HFF-Myc (cell line): Measurements from ENCODE around the gene TULP4.

Experiments
- DNase-seq: peaks from one replicate; pipeline ENCODE4 v3.0.0-alpha.2; 2011; ENCODE audit warnings: low read depth; ENCODE audit errors: extremely low read depth
- H3K4me3 ChIP-seq: replicated peaks from 2 replicates; pipeline ENCODE4 v1.5.1; 2011; ENCODE audit warnings: low read depth, mild to moderate bottlenecking, control low read depth, low read length
- TF ChIP-seq, protein P1 (sequence below): IDR thresholded peaks from 2 replicates; pipeline ENCODE4 v1.5.1; 2012; ENCODE audit warnings: mild to moderate bottlenecking, low read depth, low read length, control low read depth; ENCODE audit errors: missing control alignments

The TULP4 gene

DNA sequence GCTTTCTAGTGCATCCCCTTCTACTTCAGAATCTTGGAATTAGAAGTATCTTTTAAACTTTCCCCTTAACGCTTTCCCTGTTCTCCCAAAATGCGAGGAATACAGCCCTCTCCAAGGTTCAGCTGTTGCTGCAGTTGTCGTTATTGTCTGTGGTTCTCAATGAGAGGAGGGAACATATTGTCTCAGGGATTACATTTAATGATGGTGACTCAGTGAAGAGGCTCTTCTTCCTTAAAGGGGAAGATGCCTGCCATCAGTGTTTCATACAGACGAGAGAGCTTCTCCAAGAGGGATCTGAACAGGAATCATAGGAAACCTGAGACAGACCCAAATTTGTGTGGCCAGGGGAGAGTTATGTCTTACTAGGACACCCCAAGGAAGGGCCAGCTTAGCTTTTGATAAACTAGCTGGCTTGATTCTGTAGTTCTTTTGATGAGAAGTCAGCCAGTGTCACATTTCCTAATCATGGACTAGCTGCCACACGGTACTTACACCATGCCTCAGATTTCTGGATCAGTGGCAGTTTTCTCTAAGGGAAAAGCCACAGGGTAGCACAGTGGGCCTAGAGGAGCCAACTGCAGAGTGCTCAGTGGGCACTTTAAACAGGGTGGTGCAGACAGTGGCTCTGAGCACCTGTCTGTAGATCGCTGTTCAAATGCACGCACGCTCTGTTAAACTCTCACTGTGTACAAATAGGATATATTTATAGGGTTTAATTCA is 187.9 kb downstream of the TULP4 start:
- no peak for DNase-seq
- H3K4me3 ChIP-seq: no peak overlapping the region
- TF ChIP-seq, protein P1, sequence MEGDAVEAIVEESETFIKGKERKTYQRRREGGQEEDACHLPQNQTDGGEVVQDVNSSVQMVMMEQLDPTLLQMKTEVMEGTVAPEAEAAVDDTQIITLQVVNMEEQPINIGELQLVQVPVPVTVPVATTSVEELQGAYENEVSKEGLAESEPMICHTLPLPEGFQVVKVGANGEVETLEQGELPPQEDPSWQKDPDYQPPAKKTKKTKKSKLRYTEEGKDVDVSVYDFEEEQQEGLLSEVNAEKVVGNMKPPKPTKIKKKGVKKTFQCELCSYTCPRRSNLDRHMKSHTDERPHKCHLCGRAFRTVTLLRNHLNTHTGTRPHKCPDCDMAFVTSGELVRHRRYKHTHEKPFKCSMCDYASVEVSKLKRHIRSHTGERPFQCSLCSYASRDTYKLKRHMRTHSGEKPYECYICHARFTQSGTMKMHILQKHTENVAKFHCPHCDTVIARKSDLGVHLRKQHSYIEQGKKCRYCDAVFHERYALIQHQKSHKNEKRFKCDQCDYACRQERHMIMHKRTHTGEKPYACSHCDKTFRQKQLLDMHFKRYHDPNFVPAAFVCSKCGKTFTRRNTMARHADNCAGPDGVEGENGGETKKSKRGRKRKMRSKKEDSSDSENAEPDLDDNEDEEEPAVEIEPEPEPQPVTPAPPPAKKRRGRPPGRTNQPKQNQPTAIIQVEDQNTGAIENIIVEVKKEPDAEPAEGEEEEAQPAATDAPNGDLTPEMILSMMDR: no peak

DNA sequence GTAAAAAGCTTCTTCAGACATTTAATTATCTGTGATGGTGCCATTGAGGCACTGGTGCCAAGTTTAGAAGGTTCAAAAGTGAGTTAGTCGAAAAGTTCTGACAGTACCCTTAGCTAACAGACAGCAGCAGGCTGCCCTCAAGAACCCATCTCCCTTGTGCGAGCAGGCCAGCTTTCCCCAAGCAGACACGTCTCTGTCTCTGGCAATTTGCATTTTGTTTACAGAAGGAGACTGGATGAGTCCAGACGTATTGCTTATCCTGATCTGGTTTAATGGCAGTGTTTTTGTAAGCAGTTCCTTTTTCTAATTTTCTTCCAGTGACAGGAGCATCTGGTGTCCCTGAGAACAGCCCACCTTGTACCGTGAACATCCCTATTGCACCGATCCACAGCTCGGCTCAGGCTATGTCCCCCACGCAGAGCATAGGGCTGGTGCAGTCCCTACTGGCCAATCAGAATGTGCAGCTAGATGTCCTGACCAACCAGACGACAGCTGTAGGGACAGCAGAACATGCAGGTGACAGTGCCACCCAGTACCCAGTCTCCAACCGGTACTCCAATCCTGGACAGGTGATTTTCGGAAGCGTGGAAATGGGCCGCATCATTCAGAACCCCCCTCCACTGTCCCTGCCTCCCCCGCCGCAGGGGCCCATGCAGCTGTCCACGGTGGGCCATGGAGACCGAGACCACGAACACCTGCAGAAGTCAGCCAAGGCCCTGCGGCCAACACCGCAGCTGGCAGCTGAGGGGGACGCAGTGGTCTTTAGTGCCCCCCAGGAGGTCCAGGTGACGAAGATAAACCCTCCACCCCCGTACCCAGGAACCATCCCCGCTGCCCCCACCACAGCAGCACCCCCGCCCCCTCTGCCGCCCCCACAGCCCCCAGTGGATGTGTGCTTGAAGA is 189.3 kb downstream of the TULP4 start:
- DNase-seq: no peak
- TF ChIP-seq, protein P1: no peak
- H3K4me3 ChIP-seq: no peak overlapping the region

DNA sequence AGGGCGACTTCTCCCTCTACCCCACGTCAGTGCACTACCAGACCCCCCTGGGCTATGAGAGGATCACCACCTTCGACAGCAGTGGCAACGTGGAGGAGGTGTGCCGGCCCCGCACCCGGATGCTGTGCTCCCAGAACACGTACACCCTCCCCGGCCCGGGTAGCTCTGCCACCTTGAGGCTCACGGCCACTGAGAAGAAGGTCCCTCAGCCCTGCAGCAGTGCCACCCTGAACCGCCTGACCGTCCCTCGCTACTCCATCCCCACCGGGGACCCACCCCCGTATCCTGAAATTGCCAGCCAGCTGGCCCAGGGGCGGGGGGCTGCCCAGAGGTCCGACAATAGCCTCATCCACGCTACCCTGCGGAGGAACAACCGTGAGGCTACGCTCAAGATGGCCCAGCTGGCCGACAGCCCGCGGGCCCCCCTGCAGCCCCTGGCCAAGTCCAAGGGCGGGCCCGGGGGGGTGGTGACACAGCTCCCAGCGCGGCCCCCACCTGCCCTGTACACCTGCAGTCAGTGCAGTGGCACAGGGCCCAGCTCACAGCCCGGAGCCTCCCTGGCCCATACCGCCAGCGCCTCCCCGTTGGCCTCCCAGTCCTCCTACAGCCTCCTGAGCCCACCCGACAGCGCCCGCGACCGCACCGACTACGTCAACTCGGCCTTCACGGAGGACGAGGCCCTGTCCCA is 190.1 kb downstream of the TULP4 start:
- DNase-seq: no peak
- H3K4me3 ChIP-seq: no peak overlapping the region
- TF ChIP-seq, protein P1: no peak

DNA sequence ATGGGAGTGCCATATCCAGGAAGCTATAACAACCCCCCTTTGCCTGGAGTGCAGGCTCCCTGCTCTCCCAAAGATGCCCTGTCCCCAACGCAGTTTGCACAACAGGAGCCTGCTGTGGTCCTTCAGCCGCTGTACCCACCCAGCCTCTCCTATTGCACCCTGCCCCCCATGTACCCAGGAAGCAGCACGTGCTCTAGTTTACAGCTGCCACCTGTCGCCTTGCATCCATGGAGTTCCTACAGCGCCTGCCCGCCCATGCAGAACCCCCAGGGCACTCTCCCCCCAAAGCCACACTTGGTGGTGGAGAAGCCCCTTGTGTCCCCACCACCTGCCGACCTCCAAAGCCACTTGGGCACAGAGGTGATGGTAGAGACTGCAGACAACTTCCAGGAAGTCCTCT is 191.0 kb downstream of the TULP4 start:
- DNase-seq: no peak
- TF ChIP-seq, protein P1: no peak
- no peak overlapping the region for H3K4me3 ChIP-seq

DNA sequence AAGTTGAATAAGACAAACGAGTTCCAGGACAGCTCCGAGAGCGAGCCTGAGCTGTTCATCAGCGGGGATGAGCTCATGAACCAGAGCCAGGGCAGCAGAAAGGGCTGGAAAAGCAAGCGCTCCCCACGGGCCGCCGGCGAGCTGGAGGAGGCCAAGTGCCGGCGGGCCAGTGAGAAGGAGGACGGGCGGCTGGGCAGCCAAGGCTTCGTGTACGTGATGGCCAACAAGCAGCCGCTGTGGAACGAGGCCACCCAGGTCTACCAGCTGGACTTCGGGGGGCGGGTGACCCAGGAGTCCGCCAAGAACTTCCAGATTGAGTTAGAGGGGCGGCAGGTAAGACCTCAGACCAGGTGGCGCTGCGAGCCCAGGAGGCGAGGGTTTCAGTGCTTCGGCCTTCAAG is 191.6 kb downstream of the TULP4 start:
- no peak for DNase-seq
- no peak overlapping the region for H3K4me3 ChIP-seq
- TF ChIP-seq, protein P1: no peak

DNA sequence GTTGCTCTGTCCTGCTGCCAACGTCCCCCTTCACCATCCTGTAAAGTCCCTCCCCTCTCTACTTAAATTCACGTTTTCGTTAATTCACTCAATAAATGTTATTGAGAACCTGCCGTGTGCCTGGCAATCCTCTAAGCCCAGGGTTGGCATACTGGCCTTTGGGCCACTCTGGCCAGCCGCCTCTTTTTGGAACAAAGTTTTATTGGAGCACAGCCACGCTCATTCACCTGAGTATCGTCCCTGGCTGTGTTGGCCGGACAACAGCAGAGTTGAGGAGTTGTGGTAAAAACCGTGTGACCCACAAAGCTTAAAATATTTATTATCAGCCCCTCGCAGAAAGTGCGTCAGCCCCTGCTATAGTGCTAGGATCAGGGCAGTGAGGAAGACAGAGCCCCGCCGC is 192.9 kb downstream of the TULP4 start:
- H3K4me3 ChIP-seq: no peak overlapping the region
- DNase-seq: no peak
- TF ChIP-seq, protein P1: no peak
